ENCODE data around the gene KRTAP2-4. TPM values are rescaled to one million over a fixed set of nuclear protein-coding genes. Genes with fewer than 3 reads are reported as not detected.
"Not testable (repeated sequence)": the region's sequence is repeated elsewhere in the genome, so short reads cannot be mapped to it uniquely, and the experiment has no call there.

Gene KRTAP2-4
- total RNA-seq, 1 donor from 2014 or later = not detected

DNA sequence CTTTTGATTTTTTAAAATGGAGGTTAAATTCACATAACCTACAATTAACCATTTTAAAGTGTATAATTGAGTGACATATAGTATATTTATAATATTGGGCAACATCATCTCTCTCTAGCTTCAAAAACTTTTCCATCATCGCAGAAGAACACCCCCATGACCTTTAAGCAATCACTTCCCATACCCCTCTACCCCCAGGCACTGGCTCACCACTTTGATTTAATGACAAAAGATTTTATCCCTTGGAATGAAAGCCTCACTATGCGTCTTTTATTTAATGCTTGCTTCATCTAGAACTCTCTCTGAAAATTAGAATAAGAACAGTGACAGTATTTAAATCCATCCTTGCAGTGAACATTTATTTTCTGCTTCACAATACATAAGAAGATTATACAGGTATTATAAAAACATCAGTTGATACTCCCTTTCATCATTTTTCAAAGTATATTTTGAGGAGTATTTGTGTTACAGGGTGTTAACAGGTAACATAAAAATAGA, 27.8 kb downstream of the KRTAP2-4 start:
- no peak for DNase-seq
- Mint-ChIP-seq H3K27ac (no peak overlapping the region), H3K9me3 (no peaks in the 10 kb centered on the region), H3K27me3 (peaks cover 10% of the 10 kb centered on the region), H3K4me3 (no peak overlapping the region), H3K4me1 (no peaks in the 10 kb centered on the region), H3K36me3 (ENCODE audit: low read depth) (no peaks in the 10 kb centered on the region)
- intact Hi-C loops (cut with micrococcal nuclease) = no loop called here

DNA sequence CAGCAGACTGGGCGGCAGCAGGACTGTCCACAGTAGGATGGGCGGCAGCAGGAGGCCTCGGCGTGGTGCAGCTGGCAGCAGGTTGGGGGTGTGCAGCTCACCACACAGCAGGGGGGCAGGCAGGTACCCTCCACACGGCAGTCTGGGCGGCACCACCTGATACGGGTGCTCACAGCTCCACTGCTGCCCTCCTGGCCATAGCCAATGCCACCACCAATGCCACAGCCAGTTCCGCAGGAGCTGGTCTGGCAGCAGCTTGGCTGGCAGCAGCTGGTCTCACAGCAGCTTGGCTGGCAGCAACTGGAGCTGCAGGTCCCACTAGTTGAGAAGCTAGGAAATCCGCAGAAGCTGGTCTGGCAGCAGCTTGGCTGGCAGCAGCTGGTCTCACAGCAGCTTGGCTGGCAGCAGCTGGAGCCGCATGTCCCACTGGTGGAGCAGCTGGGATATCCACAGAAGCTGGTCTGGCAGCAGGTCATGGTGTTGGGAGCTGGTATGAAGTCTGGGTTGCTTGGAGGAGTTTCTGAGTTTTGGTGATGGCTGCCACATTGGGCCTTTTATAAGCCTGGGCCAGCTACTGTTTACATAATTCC, 31.2 kb downstream of the KRTAP2-4 start, which contains the start of gene KRTAP1-3:
Gene KRTAP1-3, minus strand, starts transcription at position 529 of the 590 bp plus-strand sequence. Its CDS starts 53 bp downstream, at position 476.
- peaks cover 18% of the 10 kb centered on the region for H3K27me3 Mint-ChIP-seq
- H3K9me3 Mint-ChIP-seq; DNase-seq; H3K36me3 Mint-ChIP-seq (ENCODE audit: low read depth); H3K27ac Mint-ChIP-seq; intact Hi-C loops (cut with micrococcal nuclease); H3K4me1 Mint-ChIP-seq; H3K4me3 Mint-ChIP-seq: not testable (repeated sequence)

DNA sequence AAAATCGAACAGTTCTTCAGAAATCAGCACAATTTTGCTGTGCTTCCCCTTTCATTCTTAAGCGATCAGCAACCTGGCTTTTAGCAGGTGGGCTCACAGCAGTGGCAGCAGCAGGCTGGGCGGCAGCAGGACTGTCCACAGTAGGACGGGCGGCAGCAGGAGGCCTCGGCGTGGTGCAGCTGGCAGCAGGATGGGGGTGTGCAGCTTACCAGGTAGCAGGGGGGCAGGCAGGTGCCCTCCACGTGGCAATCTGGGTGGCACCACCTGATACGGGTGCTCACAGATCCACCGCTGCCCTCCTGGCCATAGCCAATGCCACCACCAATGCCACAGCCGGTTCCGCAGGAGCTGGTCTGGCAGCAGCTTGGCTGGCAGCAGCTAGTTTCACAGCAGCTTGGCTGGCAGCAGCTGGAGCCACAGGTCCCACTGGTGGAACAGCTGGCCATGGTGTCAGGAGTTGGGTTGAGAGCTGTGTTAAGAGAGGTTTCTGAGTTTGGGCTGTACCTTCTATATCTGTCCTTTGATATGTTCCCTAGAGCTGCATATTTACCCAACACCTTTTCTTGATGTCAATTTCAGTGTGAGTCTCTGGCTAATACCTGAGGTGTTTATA, 35.9 kb downstream of the KRTAP2-4 start, which contains the start of gene KRTAP1-4:
Gene KRTAP1-4, minus strand, starts transcription at position 563 of the 613 bp plus-strand sequence. Its CDS starts 117 bp downstream, at position 446.
- H3K9me3 Mint-ChIP-seq = no peaks in the 10 kb centered on the region
- no peaks in the 10 kb centered on the region for H3K4me1 Mint-ChIP-seq
- intact Hi-C loops (cut with micrococcal nuclease) = no loop called here
- H3K4me3 Mint-ChIP-seq = no peak within 1 kb of the TSS
- H3K27ac Mint-ChIP-seq = no peak within 1 kb of the TSS
- DNase-seq = no peak
- H3K36me3 Mint-ChIP-seq (ENCODE audit: low read depth) = no peaks in the 10 kb centered on the region
- H3K27me3 Mint-ChIP-seq = peaks cover 20% of the 10 kb centered on the region

DNA sequence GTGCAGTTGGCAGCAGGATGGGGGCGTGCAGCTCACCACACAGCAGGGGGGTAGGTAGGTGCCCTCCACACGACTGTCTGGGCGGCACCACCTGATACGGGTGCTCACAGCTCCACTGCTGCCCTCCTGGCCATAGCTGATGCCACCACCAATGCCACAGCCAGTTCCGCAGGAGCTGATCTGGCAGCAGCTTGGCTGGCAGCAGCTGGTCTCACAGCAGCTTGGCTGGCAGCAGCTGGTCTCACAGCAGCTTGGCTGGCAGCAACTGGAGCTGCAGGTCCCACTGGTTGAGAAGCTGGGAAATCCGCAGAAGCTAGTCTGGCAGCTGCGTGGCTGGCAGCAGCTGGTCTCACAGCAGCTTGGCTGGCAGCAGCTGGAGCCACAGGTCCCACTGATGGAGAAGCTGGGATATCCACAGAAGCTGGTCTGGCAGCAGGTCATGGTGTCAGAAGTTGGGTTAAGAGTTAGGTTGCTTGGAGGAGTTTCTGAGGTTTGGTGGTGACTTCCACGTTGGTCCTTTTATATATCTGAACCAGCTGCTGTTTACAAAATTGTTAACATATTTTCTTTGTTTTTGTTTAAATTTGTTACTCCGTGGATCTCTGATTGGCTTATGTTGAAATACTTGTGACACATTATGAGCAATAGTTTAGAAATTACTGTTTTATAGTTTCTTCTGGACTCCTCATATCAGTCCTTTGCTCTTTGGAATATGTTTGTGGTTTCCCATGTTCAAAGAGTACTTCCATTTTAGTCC, 38.8 kb downstream of the KRTAP2-4 start, which contains the start of gene KRTAP1-5:
Gene KRTAP1-5, minus strand, starts transcription at position 494 of the 757 bp plus-strand sequence. Its CDS starts 53 bp downstream, at position 441.
- no peaks in the 10 kb centered on the region for H3K9me3 Mint-ChIP-seq
- H3K27ac Mint-ChIP-seq = no peak within 1 kb of the TSS
- no peaks in the 10 kb centered on the region for H3K4me1 Mint-ChIP-seq
- no peaks in the 10 kb centered on the region for H3K36me3 Mint-ChIP-seq (ENCODE audit: low read depth)
- intact Hi-C loops (cut with micrococcal nuclease) = no loop called here
- H3K4me3 Mint-ChIP-seq = no peak within 1 kb of the TSS
- H3K27me3 Mint-ChIP-seq = peaks cover 20% of the 10 kb centered on the region
- DNase-seq = no peak

DNA sequence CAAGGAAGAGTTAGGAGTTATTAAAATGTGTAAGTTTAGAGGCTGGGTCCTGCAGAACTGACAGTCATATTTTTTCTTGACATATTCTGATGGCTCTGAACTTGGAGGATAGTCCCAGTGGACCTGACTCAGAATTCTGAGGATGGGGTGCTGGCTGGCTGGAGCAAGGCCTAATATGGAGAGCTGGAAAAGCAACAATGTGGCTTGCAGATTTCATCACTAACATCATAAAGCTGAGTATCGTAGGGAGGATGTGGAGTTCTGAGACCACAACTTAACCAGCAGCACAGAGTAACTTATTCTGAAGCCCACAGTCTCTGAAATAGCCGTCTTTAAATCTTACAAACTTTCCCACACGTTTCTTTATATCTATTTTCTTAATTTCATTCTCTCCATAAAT, 41.0 kb downstream of the KRTAP2-4 start:
- no peaks in the 10 kb centered on the region for H3K9me3 Mint-ChIP-seq
- intact Hi-C loops (cut with micrococcal nuclease) = no loop called here

DNA sequence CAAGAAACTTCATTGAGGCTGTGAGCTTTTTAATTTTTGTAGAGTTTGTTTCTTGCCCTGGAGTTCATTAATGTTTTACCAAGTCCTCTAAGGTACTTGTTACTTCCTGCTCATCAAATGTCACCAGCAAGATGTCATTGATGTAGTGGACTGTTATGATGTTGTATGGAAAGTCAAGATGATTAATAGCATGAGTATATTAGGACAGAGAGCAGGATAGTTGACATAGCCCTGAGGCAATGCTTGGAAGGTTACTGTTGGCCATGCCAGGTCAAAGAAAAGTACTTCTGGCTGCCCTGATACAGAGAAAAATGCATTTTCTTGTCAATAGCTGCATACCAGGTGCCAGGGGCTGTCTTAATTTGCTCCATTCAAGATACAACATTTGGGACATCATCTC, 45.3 kb downstream of the KRTAP2-4 start:
- Mint-ChIP-seq H3K36me3 (ENCODE audit: low read depth) (no peaks in the 10 kb centered on the region), H3K9me3 (no peaks in the 10 kb centered on the region), H3K4me1 (no peaks in the 10 kb centered on the region), H3K27me3 (peaks cover 10% of the 10 kb centered on the region), H3K27ac (no peak overlapping the region), H3K4me3 (no peak overlapping the region)
- intact Hi-C loops (cut with micrococcal nuclease) = no loop called here
- no peak for DNase-seq

More for the DNA sequence above, 41.0 kb downstream of the KRTAP2-4 start:
- Mint-ChIP-seq H3K27me3 (peaks cover 10% of the 10 kb centered on the region), H3K27ac (no peak overlapping the region), H3K4me1 (no peaks in the 10 kb centered on the region), H3K36me3 (ENCODE audit: low read depth) (no peaks in the 10 kb centered on the region), H3K4me3 (no peak overlapping the region)
- no peak for DNase-seq

DNA sequence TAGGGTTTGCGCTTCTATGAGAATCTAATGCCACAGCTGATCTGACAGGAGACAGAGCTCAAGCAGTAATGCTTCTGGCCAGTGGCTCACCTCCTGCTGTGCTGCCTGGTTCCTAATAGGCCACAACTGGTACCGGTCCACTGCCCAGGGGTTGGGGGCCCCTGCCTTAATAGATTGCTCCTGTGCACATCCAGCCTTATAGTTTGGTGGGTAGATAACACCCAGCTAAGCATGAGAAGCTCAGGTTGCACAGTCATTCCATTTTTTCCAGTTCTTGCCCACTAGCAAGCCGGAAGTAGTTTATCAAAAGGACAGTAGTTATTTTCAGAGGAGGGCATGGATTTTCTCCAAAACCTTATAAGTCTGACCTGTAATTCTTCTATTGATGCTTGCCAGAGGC, 46.3 kb downstream of the KRTAP2-4 start:
- no peaks in the 10 kb centered on the region for H3K4me1 Mint-ChIP-seq
- intact Hi-C loops (cut with micrococcal nuclease) = no loop called here
- H3K27ac Mint-ChIP-seq = no peak overlapping the region
- no peak overlapping the region for H3K4me3 Mint-ChIP-seq
- no peaks in the 10 kb centered on the region for H3K36me3 Mint-ChIP-seq (ENCODE audit: low read depth)
- no peaks in the 10 kb centered on the region for H3K9me3 Mint-ChIP-seq
- H3K27me3 Mint-ChIP-seq = peaks cover 9% of the 10 kb centered on the region
- DNase-seq = no peak

DNA sequence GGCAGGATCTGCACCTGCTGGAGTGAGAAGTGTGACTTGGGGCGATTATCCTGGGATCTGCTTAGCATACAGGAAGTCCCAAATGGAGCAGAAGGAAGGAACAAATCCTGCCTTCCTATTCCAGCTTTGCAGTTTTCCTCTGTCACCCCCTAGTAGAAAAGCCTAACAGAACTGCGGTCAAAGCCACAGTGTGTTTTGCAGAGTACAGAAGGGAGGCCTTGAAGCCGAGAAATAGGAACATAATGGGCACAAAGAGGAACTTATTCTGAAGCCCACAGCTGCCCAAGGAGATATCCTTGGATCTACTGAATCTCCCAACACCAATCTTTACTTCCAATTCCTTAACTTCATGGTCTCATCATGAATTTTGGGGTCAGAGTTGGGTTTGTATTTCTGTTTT, 47.1 kb downstream of the KRTAP2-4 start:
- Mint-ChIP-seq H3K4me1 (no peaks in the 10 kb centered on the region), H3K9me3 (no peaks in the 10 kb centered on the region), H3K36me3 (ENCODE audit: low read depth) (no peaks in the 10 kb centered on the region), H3K27ac (no peak overlapping the region), H3K27me3 (peaks cover 8% of the 10 kb centered on the region), H3K4me3 (no peak overlapping the region)
- intact Hi-C loops (cut with micrococcal nuclease) = no loop called here
- no peak for DNase-seq

DNA sequence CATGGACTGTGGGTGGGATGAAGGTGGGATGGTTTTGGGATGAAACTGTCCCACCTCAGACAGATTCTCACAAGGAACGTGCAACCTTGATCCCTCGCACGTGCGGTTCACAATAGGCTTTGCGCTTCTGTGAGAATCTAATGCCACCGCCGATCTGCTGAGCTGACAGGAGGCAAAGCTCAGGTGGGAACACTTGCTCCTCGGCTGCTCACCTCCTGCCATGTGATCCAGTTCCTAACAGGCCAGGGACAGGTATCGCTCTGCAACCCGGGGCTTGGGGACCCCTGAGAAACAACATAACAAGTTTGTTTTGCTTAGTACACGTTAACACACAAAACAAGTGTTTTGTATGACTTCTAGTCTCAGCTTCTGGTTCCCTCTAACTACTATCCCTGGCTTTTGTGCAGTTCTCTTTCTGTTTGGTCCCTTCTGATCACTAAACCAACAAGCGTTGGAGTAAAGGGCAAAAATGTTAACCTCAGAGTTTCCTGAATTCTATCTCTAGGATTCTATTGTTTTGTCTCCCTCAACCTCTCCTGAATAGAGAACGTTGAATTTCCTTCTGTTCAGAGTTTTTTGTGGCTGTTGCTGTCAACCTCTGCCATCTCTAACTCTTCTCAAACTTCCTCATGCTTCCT, 49.0 kb downstream of the KRTAP2-4 start:
- H3K36me3 Mint-ChIP-seq (ENCODE audit: low read depth) = no peaks in the 10 kb centered on the region
- intact Hi-C loops (cut with micrococcal nuclease) = no loop called here
- no peaks in the 10 kb centered on the region for H3K9me3 Mint-ChIP-seq
- H3K27me3 Mint-ChIP-seq = peaks cover 8% of the 10 kb centered on the region
- no peak overlapping the region for H3K4me3 Mint-ChIP-seq
- DNase-seq = no peak
- H3K4me1 Mint-ChIP-seq = no peaks in the 10 kb centered on the region
- no peak overlapping the region for H3K27ac Mint-ChIP-seq

DNA sequence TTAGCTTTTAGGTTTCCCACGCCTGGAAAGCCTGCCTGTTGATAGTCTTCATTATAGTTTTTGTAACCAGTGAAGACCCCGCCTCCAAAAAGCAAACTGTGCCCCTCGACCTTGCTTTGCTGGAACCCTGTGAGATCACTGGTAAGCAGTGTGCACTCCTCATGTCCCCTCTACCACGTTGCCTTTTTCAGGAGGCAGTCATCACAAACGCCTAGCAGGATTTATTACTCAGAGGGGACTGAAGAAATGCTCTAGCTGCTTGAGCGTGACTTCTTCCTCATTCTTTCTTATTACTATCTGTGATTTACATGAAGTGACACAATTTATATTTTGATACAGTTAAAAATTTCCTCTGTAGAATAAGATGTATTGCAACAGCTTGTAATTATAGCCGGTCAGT, 50.2 kb downstream of the KRTAP2-4 start:
- H3K9me3 Mint-ChIP-seq = no peaks in the 10 kb centered on the region
- no peak overlapping the region for H3K27ac Mint-ChIP-seq
- no peaks in the 10 kb centered on the region for H3K36me3 Mint-ChIP-seq (ENCODE audit: low read depth)

More for the DNA sequence above, 50.2 kb downstream of the KRTAP2-4 start:
- Mint-ChIP-seq H3K4me1 (no peaks in the 10 kb centered on the region), H3K4me3 (no peak overlapping the region), H3K27me3 (peaks cover 10% of the 10 kb centered on the region)
- intact Hi-C loops (cut with micrococcal nuclease) = no loop called here
- DNase-seq = no peak

Other genes starting within 250 kb of the KRTAP2-4 start
- 26.4 and 27.8 TPM in 2 replicates for gene KRT10, start 243.3 kb downstream of the KRTAP2-4 start, total RNA-seq
- gene KRT12, start 198.7 kb downstream of the KRTAP2-4 start, total RNA-seq = not detected in 2 replicates
- gene KRT20, start 180.6 kb downstream of the KRTAP2-4 start, total RNA-seq = not detected in 2 replicates
- gene KRT23, start 128.2 kb downstream of the KRTAP2-4 start, total RNA-seq = not detected in 2 replicates
- gene KRT39, start 98.9 kb downstream of the KRTAP2-4 start, total RNA-seq = not detected in 2 replicates
- gene KRT40, start 81.6 kb downstream of the KRTAP2-4 start, total RNA-seq = not detected in 2 replicates
- not detected in 2 replicates for gene KRTAP3-3, start 71.7 kb downstream of the KRTAP2-4 start, total RNA-seq
- not detected in 2 replicates for gene KRTAP3-2, start 66.0 kb downstream of the KRTAP2-4 start, total RNA-seq
- not detected in 2 replicates for gene KRTAP3-1, start 56.8 kb downstream of the KRTAP2-4 start, total RNA-seq
- not detected in 2 replicates for gene KRTAP1-5, start 38.7 kb downstream of the KRTAP2-4 start, total RNA-seq
- gene KRTAP1-4, start 35.7 kb downstream of the KRTAP2-4 start, total RNA-seq = not detected in 2 replicates
- not detected in 2 replicates for gene KRTAP1-3, start 31.0 kb downstream of the KRTAP2-4 start, total RNA-seq
- gene KRTAP1-1, start 24.4 kb downstream of the KRTAP2-4 start, total RNA-seq = not detected in 2 replicates
- gene KRTAP2-1, start 18.6 kb downstream of the KRTAP2-4 start, total RNA-seq = not detected in 2 replicates
- gene KRTAP2-2, start 10.6 kb downstream of the KRTAP2-4 start, total RNA-seq = not detected in 2 replicates
- not detected in 2 replicates for gene KRTAP2-3, start 5.8 kb downstream of the KRTAP2-4 start, total RNA-seq
- gene KRTAP4-7, start 18.3 kb upstream of the KRTAP2-4 start, total RNA-seq = not detected in 2 replicates
- gene KRTAP4-8, start 32.3 kb upstream of the KRTAP2-4 start, total RNA-seq = not detected in 2 replicates
- gene KRTAP4-16, start 36.3 kb upstream of the KRTAP2-4 start, total RNA-seq = not detected in 2 replicates
- not detected in 2 replicates for gene KRTAP4-9, start 39.5 kb upstream of the KRTAP2-4 start, total RNA-seq
- not detected in 2 replicates for gene KRTAP4-11, start 52.5 kb upstream of the KRTAP2-4 start, total RNA-seq
- gene KRTAP4-12, start 58.3 kb upstream of the KRTAP2-4 start, total RNA-seq = not detected in 2 replicates
- not detected in 2 replicates for gene KRTAP4-6, start 74.7 kb upstream of the KRTAP2-4 start, total RNA-seq
- gene KRTAP4-5, start 83.9 kb upstream of the KRTAP2-4 start, total RNA-seq = not detected in 2 replicates
- not detected in 2 replicates for gene KRTAP4-4, start 94.9 kb upstream of the KRTAP2-4 start, total RNA-seq
- not detected in 2 replicates for gene KRTAP4-3, start 102.3 kb upstream of the KRTAP2-4 start, total RNA-seq
- gene KRTAP4-2, start 112.3 kb upstream of the KRTAP2-4 start, total RNA-seq = not detected in 2 replicates
- gene KRTAP4-1, start 119.0 kb upstream of the KRTAP2-4 start, total RNA-seq = not detected in 2 replicates
- not detected in 2 replicates for gene KRTAP9-1, start 124.0 kb upstream of the KRTAP2-4 start, total RNA-seq
- not detected in 2 replicates for gene KRTAP9-2, start 160.8 kb upstream of the KRTAP2-4 start, total RNA-seq
- gene KRTAP9-3, start 166.6 kb upstream of the KRTAP2-4 start, total RNA-seq = not detected in 2 replicates
- gene KRTAP9-8, start 172.1 kb upstream of the KRTAP2-4 start, total RNA-seq = not detected in 2 replicates
- not detected in 2 replicates for gene KRTAP9-4, start 183.8 kb upstream of the KRTAP2-4 start, total RNA-seq
- not detected in 2 replicates for gene KRTAP9-9, start 189.5 kb upstream of the KRTAP2-4 start, total RNA-seq
- not detected in 2 replicates for gene KRTAP9-6, start 199.5 kb upstream of the KRTAP2-4 start, total RNA-seq
- not detected in 2 replicates for gene KRTAP9-7, start 209.8 kb upstream of the KRTAP2-4 start, total RNA-seq
- gene KRTAP29-1, start 237.0 kb upstream of the KRTAP2-4 start, total RNA-seq = not detected in 2 replicates
- not detected in 2 replicates for gene KRTAP16-1, start 243.4 kb upstream of the KRTAP2-4 start, total RNA-seq
- gene KRTAP17-1, start 249.8 kb upstream of the KRTAP2-4 start, total RNA-seq = not detected in 2 replicates

Data from activated CD4-positive, alpha-beta T cell treated with anti-CD3 and anti-CD28 coated beads, Interleukin-2, amount 10 ng/mL, durations not matched to agents 24 days and 14 days (primary cell).